Loucy (cell line): ENCODE data around the gene LGR4.

Experiments used
- H2AFZ ChIP-seq: fragments of 200-600 bp; sonication (generic); 2 replicates; pipeline ENCODE4 v1.6.0; 2016; ENCODE audit warnings: antibody characterized with exemption, mild to moderate bottlenecking, low read length, moderate library complexity
- H3F3A ChIP-seq: fragments of 200-600 bp; 2 replicates; pipeline ENCODE4 v1.6.0; 2016; ENCODE audit warnings: antibody characterized with exemption, low read depth, mild to moderate bottlenecking
- H3K27me3 ChIP-seq: fragments of 200-600 bp; sonication (generic); 2 replicates; pipeline ENCODE4 v1.6.1; 2014; ENCODE audit warnings: low read length, mild to moderate bottlenecking; ENCODE audit not compliant: insufficient read depth, poor library complexity, severe bottlenecking
- H3K36me3 ChIP-seq: fragments of 200-600 bp; sonication (generic); 2 replicates; pipeline ENCODE4 v1.6.1; 2016; ENCODE audit warnings: low read length; ENCODE audit not compliant: insufficient read depth
- H3K4me1 ChIP-seq: fragments of 200-600 bp; sonication (generic); 2 replicates; pipeline ENCODE4 v1.5.1; 2014; ENCODE audit warnings: low read length, mild to moderate bottlenecking; ENCODE audit not compliant: insufficient read depth, poor library complexity, severe bottlenecking
- H3K4me2 ChIP-seq: fragments of 200-600 bp; sonication (generic); 2 replicates; pipeline ENCODE4 v1.6.0; 2014; ENCODE audit warnings: antibody characterized with exemption, low read length, low read depth, mild to moderate bottlenecking; ENCODE audit not compliant: poor library complexity, severe bottlenecking
- H3K4me3 ChIP-seq: fragments of 200-600 bp; sonication (generic); 2 replicates; pipeline ENCODE4 v1.5.1; 2014; ENCODE audit warnings: low read length, mild to moderate bottlenecking, mixed read lengths; ENCODE audit not compliant: poor library complexity, severe bottlenecking
- H3K79me2 ChIP-seq: fragments of 200-600 bp; sonication (generic); 2 replicates; pipeline ENCODE4 v1.6.1; 2014; ENCODE audit warnings: low read length; ENCODE audit not compliant: insufficient read depth
- H3K9ac ChIP-seq: fragments of 200-600 bp; sonication (generic); 2 replicates; pipeline ENCODE4 v1.6.0; 2014; ENCODE audit warnings: mild to moderate bottlenecking, low read depth, low read length, moderate library complexity; ENCODE audit not compliant: poor library complexity, severe bottlenecking
- H3K9me2 ChIP-seq: fragments of 200-600 bp; sonication (generic); replicated peaks from 2 replicates; pipeline ENCODE4 v1.6.1; 2016; ENCODE audit warnings: low read depth, low read length, mixed read lengths
- H3K9me3 ChIP-seq: fragments of 200-600 bp; sonication (generic); 2 replicates; pipeline ENCODE4 v1.6.1; 2014; ENCODE audit warnings: mild to moderate bottlenecking, antibody characterized with exemption, low read length, low read depth; ENCODE audit not compliant: insufficient read depth
- H4K20me1 ChIP-seq: fragments of 200-600 bp; sonication (generic); 2 replicates; pipeline ENCODE4 v1.6.0; 2014; ENCODE audit warnings: antibody characterized with exemption, low read length, mild to moderate bottlenecking; ENCODE audit not compliant: insufficient read depth, poor library complexity, severe bottlenecking
- EZH2phosphoT487 ChIP-seq: fragments of 200-600 bp; IDR thresholded peaks from 2 replicates; pipeline ENCODE4 v1.6.1; 2018; ENCODE audit warnings: antibody characterized with exemption, mild to moderate bottlenecking, moderate library complexity, borderline replicate concordance
- TF ChIP-seq, protein P1 (sequence below): fragments of 200-600 bp; sonication (generic); conservative IDR thresholded peaks from 2 replicates; pipeline ENCODE4 v1.5.1; 2014; ENCODE audit warnings: mild to moderate bottlenecking, antibody characterized with exemption, low read length

Gene LGR4

DNA sequence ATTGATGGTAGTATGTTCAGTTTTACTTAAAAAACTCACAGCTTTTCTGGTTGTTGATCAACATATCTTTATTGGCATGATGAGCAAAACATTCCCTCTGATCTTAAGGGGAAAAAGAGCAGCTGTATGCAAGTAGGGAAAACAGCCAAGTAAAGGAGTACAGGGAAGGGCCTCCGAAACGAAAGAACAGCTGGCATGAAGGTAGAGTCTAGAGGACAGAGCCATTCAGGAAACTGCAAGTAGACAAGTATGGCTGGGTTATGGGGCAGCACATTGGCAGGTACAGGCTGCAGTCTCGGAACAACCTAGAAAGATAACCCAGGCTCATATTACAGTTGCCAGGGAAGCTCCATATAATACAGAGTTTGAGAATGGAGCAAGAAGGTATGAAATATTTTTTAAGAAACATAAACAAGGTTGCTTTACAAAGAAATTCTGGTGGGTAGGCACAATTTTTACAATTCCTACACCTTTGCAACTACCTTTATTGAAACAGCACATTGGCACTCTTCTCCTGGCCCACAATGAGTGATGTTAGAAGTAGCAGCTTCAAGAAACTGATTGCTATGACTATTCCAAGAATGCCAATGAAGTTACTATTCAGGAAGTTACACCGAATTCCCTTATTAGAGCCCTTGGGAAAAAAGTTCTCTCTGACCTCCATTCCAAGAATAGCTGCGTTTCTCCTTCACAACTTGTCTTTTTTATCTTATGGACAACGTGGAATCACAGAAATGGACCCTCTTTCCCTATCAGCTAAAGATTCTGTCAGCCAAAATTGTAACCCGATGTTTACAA is 45.2 kb downstream of the LGR4 start:
- no peaks in the 10 kb centered on the region for H3K4me1 ChIP-seq
- no peaks in the 10 kb centered on the region for H3K9me3 ChIP-seq
- H3K9ac ChIP-seq = no peak overlapping the region
- H2AFZ ChIP-seq = no peak overlapping the region
- TF ChIP-seq, protein P1, sequence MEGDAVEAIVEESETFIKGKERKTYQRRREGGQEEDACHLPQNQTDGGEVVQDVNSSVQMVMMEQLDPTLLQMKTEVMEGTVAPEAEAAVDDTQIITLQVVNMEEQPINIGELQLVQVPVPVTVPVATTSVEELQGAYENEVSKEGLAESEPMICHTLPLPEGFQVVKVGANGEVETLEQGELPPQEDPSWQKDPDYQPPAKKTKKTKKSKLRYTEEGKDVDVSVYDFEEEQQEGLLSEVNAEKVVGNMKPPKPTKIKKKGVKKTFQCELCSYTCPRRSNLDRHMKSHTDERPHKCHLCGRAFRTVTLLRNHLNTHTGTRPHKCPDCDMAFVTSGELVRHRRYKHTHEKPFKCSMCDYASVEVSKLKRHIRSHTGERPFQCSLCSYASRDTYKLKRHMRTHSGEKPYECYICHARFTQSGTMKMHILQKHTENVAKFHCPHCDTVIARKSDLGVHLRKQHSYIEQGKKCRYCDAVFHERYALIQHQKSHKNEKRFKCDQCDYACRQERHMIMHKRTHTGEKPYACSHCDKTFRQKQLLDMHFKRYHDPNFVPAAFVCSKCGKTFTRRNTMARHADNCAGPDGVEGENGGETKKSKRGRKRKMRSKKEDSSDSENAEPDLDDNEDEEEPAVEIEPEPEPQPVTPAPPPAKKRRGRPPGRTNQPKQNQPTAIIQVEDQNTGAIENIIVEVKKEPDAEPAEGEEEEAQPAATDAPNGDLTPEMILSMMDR = no peak
- TF ChIP-seq EZH2phosphoT487 = no peak
- no peaks in the 10 kb centered on the region for H3K79me2 ChIP-seq
- no peaks in the 10 kb centered on the region for H3F3A ChIP-seq
- H3K4me2 ChIP-seq = no peak overlapping the region
- no peaks in the 10 kb centered on the region for H4K20me1 ChIP-seq
- no peak overlapping the region for H3K4me3 ChIP-seq
- no peaks in the 10 kb centered on the region for H3K36me3 ChIP-seq
- no peaks in the 10 kb centered on the region for H3K27me3 ChIP-seq
- no peaks in the 10 kb centered on the region for H3K9me2 ChIP-seq

DNA sequence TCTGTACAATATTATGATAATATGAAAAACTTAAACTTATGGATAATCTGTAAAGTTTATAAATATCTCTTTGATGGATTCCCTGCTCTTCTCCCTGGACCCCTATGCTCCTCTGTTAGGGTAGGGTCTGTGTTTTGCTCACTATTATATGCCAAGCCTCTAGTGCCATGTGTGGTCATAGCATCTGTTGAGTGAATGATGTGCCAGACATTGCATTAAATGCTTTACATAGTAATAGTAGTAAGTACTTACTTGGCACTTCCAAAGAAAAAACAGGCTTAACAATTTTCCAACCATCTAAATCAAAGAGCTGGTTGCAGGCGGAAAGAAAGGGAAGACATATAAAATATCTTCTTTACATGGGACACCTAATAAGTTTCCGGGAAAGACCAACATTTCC is 46.8 kb downstream of the LGR4 start:
- no peak overlapping the region for H3K4me3 ChIP-seq
- H3K36me3 ChIP-seq = no peaks in the 10 kb centered on the region
- H3K79me2 ChIP-seq = no peaks in the 10 kb centered on the region
- H3K9ac ChIP-seq = no peak overlapping the region
- no peaks in the 10 kb centered on the region for H3K27me3 ChIP-seq
- no peaks in the 10 kb centered on the region for H4K20me1 ChIP-seq
- no peaks in the 10 kb centered on the region for H3K9me2 ChIP-seq
- no peak overlapping the region for H3K4me2 ChIP-seq
- no peak overlapping the region for H2AFZ ChIP-seq
- no peaks in the 10 kb centered on the region for H3F3A ChIP-seq
- H3K4me1 ChIP-seq = no peaks in the 10 kb centered on the region
- no peaks in the 10 kb centered on the region for H3K9me3 ChIP-seq
- TF ChIP-seq, protein P1 = no peak
- no peak for TF ChIP-seq EZH2phosphoT487

DNA sequence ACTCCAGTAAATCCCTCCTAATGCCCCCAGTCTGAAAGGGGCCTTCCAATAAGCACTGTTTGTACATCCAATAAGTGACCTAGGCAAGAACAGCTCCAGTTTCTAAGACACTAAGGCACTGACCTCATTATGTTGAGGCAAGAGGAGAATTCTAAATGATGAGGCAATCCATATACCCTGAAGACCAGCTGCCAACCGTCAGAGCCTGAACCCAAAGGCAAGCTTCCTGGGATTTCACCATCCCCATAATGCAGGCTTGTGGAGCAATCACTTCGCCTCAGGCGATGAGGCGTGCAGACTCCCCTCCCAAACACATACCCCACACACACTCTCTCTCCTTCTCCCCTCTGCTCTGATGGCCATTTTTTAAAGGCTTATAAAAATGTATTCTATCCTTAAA is 49.5 kb downstream of the LGR4 start:
- no peaks in the 10 kb centered on the region for H3F3A ChIP-seq
- H3K36me3 ChIP-seq = no peaks in the 10 kb centered on the region
- no peak overlapping the region for H3K9ac ChIP-seq
- H3K4me1 ChIP-seq = no peaks in the 10 kb centered on the region
- H3K4me3 ChIP-seq = no peak overlapping the region
- H3K9me2 ChIP-seq = no peaks in the 10 kb centered on the region
- H3K79me2 ChIP-seq = no peaks in the 10 kb centered on the region
- no peaks in the 10 kb centered on the region for H3K9me3 ChIP-seq
- no peaks in the 10 kb centered on the region for H3K27me3 ChIP-seq
- no peaks in the 10 kb centered on the region for H4K20me1 ChIP-seq
- H3K4me2 ChIP-seq = no peak overlapping the region
- TF ChIP-seq, protein P1 = no peak
- no peak for TF ChIP-seq EZH2phosphoT487
- no peak overlapping the region for H2AFZ ChIP-seq
